WERI-Rb-1 (cell line): ENCODE data around the gene LRRC51.
A peak's percentile ranks its signal among the peaks of the same experiment; 100 is the strongest.

Experiments used
- DNase-seq: peaks from one replicate; pipeline ENCODE4 v3.0.0-alpha.2; 2020
- H3K27ac ChIP-seq: fragments of 250-450 bp; sonication (Bioruptor Pico); 2 replicates; pipeline ENCODE4 v1.5.1; 2020; ENCODE audit warnings: mild to moderate bottlenecking, moderate library complexity
- H3K27me3 ChIP-seq: fragments of 250-450 bp; sonication (Bioruptor Pico); 2 replicates; pipeline ENCODE4 v1.5.1; 2021; ENCODE audit warnings: mild to moderate bottlenecking, low read depth, moderate library complexity; ENCODE audit not compliant: insufficient read depth, severe bottlenecking
- H3K36me3 ChIP-seq: fragments of 250-450 bp; sonication (Bioruptor Pico); 2 replicates; pipeline ENCODE4 v1.5.1; 2020; ENCODE audit warnings: mild to moderate bottlenecking, moderate library complexity
- H3K4me3 ChIP-seq: 2 replicates; pipeline ENCODE4 v1.5.1; 2011; ENCODE audit warnings: low read depth, mild to moderate bottlenecking, control low read depth, low read length
- H3K9me3 ChIP-seq: fragments of 250-450 bp; sonication (Bioruptor Pico); 2 replicates; pipeline ENCODE4 v1.5.1; 2021; ENCODE audit warnings: mild to moderate bottlenecking, moderate library complexity; ENCODE audit not compliant: severe bottlenecking
- CTCF ChIP-seq: IDR thresholded peaks from 2 replicates; pipeline ENCODE4 v1.5.1; 2011; ENCODE audit warnings: low read depth, mild to moderate bottlenecking, control low read depth, inconsistent platforms, low read length

Gene LRRC51

GRCh38 chr11:72039856-72040401 is 40.7 kb upstream of the LRRC51 start:
- Histone ChIP-seq H3K4me3 (peak overlapping the region; percentile 37; the same call in 1 of the 2 replicates), H3K9me3 (no peaks in the 10 kb centered on the region), H3K27me3 (no peaks in the 10 kb centered on the region), H3K27ac (no peak overlapping the region; the same call in 1 of the 2 replicates), H3K36me3 (peaks cover 35% of the 10 kb centered on the region)
- no peak for TF ChIP-seq CTCF
- DNase-seq: no peak

- H3K36me3 ChIP-seq: peaks cover 35% of the 10 kb centered on the region
- no peaks in the 10 kb centered on the region for H3K27me3 ChIP-seq
- H3K27ac ChIP-seq: peak overlapping the region; percentile 79
- peak; percentile 79 for DNase-seq
- no peaks in the 10 kb centered on the region for H3K9me3 ChIP-seq
- no peak for TF ChIP-seq CTCF
- H3K4me3 ChIP-seq: peak overlapping the region; percentile 37
Measured at GRCh38 chr11:72040491-72041363, 39.9 kb upstream of the LRRC51 start.

GRCh38 chr11:72041364-72042063 is 39.1 kb upstream of the LRRC51 start:
- H3K27me3 ChIP-seq: no peaks in the 10 kb centered on the region
- TF ChIP-seq CTCF: no peak
- peak; percentile 57 for DNase-seq
- no peaks in the 10 kb centered on the region for H3K9me3 ChIP-seq
- peak overlapping the region; percentile 37 for H3K4me3 ChIP-seq
- H3K27ac ChIP-seq: peak overlapping the region; percentile 79
- H3K36me3 ChIP-seq: peaks cover 36% of the 10 kb centered on the region

GRCh38 chr11:72042064-72042745 is 38.4 kb upstream of the LRRC51 start:
- no peak for DNase-seq
- no peak for TF ChIP-seq CTCF
- Histone ChIP-seq H3K27ac (peak overlapping the region; percentile 79), H3K36me3 (peaks cover 36% of the 10 kb centered on the region), H3K9me3 (no peaks in the 10 kb centered on the region), H3K27me3 (no peaks in the 10 kb centered on the region), H3K4me3 (peak overlapping the region; percentile 37)

GRCh38 chr11:72045849-72046248 is 34.8 kb upstream of the LRRC51 start:
- peaks cover 49% of the 10 kb centered on the region for H3K36me3 ChIP-seq
- no peaks in the 10 kb centered on the region for H3K27me3 ChIP-seq
- DNase-seq: no peak
- no peak for TF ChIP-seq CTCF
- H3K27ac ChIP-seq: no peak overlapping the region
- no peak overlapping the region for H3K4me3 ChIP-seq
- H3K9me3 ChIP-seq: no peaks in the 10 kb centered on the region
